NCI-H69 (cell line): ENCODE data around the gene GNG13.
A peak's percentile ranks its signal among the peaks of the same experiment; 100 is the strongest.

Source experiments
- DNase-seq: peaks from one replicate; lab custom pipeline; 2025; lab: John Stamatoyannopoulos, UW

The GNG13 gene

DNA sequence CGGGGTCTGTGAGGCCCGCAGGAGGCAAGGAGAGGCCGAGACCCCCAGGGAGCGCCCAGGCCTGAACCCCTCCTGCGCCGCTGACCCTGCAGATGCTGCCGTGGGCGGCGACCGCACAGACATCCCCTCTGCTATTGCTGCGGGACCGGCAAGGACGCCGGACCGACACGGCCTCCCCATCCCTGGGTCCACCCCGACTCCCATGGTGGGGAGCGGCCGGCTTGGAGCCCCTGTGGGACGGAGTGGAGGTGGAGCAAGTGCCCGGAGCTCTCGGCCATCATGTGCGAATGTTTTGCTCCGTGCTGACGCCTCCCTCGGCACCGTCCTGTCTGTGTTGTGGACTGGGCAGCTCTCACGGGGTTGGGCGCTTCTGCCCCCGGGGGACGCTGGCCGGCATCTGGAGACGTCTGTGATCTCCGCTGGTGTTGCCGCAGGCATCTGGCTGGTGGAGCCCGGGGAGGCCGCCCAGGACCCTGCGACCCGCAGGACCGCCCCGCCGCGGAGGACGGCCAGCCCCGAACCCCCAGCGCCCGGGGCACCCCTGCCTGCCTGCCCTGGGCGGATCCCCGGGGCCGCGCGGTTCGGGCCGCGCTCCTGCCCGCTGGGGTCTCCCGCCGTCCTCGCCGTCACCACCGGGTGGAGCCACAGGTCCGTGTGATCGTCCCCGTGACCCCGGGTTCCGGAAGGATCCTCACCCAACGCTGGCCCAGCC is 12.8 kb upstream of the GNG13 start:
- DNase-seq, result peak; percentile 67

DNA sequence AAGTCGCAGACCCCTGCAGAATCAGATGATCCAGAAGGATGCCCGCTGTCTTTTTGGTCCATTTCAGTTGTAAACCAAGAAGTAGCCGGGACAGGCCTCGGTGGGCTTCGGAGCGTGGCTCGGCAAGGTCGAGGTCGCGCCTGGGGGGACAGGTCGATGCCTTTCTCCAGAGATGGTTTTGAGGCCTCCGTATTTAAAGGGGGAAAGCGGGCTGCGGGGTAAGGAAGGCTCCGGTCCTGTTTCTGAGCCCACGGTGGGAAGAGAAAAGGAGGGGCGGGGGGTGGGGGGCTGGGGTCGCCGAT is 7.5 kb upstream of the GNG13 start:
- no peak for DNase-seq

DNA sequence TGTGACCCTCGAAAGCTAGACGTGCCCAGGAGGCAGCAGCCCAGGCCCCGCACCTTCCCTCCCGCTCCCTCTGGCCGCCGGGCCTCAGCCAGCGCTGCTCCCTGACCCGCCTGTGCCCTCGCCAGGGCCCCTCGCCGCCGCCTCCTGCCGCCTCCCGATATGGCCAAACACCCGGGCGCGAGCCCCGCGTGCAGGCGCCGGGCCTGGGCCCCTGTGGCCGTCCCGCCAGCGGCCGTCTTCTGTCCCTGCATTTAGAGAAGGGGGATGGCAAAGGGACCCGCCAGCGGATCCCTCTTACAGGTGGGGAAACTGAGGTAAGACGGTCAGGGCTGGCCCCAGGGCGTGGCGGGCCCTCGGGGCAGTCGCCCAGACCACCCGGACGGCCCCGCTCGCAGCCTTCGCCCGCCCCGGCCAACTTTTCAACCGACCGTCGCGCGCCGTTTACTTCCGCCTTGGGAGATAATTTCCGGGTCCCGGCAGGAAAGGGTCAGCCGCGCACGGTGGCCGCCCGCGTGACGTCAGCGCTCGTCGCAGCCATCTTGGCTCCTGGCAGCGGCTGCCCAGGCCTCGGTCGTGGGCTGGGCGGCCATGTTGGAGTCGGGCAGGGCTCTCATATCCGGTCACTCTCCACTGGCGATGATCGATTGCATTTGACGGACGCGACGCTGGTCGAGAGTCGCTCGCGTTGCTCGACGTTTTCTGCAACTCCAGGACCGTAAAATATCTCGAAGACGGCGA is 7.0 kb upstream of the GNG13 start:
- peak; percentile 92 for DNase-seq

DNA sequence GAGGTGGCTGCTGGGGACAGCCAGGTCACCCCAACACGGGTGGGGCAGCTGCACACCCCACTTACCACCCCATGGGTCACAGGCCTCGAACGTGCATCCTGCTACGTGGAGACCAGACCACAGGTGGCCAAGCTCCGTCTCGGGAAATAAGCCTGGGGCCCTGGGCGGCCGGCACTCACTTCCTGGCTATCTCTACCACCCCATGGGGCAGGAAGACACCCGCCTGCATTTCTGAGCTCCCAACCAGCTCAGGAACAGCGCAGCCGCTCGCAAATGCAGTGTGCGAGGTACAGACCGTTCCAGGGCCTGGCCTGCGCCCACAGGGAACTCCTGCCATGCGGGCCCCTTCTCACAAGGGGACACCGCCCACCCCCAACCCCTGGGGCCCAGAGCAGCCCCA is 4.9 kb upstream of the GNG13 start:
- no peak for DNase-seq

DNA sequence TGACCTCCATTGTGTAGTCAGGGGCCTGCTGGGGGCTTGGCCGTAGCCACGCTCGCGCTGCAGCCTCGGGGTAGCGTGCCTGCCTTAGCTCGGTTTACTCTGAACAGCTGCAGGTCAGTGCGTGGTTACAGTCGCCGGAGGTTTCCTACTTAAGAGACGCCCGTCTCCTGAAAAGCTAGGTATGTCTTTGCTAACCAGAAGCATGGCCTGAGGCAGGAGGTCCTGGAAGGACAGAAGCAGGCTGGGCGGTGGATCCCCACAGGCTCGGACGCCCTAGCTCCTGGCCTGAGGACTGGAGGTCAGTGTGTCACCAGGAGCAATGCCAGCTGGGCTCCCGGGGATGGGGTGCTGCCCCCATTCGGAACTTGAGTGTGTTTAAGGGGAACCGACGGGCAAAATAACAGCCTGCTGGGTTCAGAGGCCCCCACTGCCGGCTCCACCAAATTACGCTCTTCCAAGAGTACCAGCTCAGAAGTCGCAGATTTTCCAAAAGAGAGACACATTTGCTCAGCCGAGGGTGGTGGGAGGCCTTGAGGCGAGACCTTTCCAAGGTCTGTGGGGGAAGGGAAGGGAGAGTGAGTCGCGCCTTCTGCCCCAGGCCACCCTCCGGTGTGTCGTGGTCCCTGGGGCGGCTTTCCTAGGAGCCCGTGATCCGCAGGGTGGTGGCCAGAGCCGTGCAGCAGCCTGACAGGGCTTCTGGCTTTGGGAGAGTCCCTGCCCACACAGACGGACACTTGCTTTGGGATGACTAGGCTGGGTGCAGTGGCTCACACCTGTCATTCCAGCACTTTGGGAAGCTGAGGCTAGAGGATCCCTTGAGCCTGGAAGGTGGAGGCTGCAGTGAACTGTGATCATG is 3.9 kb upstream of the GNG13 start:
- peak; percentile 55 for DNase-seq

DNA sequence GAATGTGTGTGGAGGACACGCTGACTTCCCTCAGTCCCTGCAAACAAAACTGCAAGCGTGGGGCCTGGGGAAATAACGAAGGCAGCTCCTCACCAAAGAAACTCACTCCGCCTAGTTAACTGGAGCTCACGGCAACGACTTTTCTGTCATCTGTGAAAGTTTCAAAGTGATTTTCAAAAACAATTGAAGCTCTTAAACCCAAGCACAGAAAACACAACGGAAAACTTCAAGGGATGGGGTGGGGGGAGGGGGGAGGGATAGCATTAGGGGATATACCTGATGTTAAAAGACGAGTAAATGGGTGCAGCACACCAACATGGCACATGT is 3.2 kb upstream of the GNG13 start:
- no peak for DNase-seq

DNA sequence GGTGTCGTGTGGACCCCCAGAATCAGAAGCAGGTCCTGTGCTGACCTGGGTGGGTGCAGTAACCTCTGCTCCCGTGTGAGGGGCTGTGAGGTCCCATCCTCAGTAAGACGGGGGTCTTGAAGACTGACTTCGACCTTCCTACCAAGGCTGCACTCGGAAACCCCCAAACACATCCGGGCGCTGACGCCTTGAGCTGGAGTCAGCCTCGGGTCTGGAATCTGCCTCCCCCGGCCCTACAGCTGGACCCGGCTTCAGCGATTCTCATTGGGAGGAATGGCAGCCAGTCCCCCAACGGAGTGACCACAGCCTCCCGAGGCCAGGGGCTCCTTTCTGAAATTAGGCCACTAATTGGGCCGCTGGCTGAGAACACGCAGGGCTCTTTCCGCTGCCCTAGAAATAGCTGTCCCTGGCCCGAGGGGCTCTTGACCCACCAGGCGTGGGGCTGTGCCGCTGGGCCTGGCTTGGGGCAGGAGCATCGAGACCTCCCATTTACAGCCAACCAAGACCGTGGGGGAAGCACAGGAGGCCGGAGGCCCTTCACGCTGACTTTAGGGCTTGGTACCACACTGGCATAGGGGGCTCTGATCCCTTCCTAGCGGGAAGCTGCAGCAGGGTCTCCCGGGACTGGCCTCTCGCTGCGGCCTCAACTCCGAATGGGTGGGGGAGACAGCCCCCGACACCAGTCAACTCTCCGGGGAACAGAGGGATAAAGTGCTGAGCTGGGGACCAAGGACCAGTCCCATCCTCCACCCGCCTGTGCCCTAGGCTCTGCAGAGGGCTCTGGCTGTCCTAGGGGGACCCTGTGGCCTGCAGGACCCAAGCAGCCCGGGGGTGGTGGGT is 2.6 kb upstream of the GNG13 start:
- DNase-seq, result no peak

DNA sequence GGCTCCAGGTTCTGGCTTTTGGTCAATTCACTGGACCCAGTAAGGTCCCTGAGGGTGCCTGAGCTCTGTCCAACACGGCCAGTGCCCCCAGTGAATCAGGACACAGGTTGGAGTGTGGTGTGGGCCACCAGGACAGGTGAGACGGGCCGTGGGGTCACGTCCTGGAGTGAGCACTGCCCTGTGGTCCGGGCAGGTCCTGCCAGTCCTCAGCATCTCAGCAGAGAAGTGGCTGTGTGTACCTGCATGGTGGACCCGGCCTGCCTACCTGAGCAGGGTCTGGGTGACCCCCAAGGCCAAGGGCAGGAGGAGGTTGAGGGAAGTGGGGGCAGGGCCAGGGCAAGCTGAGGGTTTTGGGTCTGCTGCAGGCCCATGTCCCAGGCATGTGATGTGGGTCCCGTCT is 1.9 kb upstream of the GNG13 start:
- DNase-seq, result no peak

DNA sequence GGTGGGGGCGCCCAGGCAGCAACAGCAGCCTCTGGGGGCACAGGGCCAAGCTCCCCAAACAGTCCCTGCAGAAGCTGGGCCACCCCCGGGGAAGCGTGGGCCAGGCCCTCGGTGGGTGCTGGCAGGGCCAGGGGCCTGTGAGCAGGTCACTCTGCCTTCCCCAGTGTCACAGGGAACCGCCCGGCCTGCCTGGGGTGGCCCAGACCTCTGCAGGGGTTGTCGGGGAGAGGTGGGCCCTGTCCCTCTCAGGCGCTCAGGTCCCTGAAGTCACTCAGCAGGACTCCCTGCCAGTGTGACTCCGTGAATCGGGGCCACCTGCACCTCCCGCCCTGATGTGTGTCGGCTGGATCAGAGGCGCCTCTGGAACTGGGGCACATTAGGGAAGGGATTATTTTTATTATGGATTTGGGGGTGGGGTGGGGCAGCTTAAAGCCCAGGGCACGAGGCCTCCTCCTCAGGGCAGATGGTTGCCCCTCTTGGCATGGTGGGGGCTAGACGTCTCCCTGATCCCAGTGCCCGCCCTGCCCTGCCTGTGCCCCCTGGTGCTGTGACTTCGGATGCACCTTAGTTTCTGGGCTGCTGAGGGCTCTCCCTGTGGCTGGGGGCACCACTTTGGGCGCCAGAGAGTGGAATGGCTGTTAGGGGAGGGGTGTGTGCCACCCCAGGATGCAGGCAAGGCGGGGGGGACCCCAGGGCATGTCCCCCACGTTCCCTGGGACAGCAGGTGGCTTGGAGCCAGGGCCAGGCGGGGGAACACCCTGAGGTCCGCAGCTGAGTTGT is 1.2 kb upstream of the GNG13 start:
- DNase-seq, result no peak

DNA sequence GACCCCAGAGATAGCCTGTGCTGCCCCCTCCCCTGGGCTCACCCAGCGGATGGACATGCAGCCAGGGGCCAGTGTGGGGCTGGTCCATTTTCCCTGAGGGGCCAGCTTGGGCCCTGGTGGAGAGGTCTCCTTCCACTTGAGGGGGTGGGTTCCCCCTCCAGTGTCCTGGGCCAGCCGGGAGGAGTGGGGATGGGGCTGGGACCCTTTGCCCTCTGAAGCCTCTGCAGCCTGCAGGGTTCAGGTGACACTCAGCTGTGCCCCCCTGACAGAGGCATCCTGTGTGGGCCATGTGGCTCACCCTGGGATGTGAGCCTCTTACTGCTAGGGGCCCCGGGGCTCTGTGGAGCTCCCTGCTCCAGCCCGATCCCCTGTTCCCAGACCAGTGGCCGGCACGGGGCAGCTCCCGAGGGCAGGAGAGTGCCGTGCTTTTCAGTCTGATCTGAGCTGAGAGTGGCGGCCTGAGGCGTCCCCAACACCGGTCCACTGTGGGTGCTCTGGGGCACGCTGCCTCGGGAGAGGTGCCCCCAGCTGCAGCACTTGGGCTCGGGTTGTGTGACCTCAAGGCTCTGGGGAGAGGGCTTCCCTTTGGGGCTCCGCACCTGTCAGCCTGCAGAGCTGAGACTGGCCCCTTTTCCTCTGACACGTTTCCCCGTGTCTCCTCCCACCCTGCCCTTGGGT is 439 bp upstream of the GNG13 start:
- DNase-seq, result no peak

DNA sequence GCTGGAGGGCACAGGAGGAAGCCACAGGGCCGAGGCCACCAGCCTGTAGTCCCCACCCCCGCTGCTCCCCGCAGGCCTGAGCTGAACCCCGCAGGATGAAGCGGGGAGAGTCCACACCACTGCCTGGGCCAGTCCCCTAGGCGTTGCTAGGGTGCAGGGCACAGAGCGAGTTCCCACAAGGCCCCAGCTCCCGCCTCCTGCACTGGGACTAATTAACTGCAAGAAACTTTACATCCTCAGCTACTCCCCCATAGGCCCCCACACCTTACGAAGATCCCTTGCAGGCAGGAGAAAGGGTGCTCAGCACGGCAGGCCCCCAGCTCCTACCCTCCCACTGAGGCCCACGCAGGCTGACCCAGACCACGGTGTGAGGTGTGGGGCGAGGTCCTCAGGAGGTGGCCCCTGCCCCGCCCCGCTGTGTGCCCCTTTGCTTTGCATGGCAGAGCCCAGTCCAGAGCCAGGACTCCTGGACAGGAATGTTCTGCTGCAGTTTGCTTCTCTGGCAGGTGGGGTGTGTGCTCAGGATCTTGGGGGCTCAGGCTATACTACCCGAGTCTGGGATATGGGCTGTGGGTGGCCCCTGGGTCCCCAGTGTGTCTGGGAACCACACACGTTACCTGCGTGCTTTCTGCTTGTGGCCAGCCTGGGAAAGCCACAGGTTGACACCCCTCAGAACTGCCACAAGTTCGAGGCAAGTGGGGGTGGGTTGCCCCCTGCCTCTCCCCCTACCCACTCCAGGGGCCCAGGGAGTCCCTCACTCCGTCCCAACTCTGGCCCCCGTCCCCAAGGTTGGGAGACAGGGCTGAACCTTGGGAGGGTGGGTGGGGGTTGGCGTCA is 1.2 kb downstream of the GNG13 start:
- DNase-seq, result peak; percentile 25

DNA sequence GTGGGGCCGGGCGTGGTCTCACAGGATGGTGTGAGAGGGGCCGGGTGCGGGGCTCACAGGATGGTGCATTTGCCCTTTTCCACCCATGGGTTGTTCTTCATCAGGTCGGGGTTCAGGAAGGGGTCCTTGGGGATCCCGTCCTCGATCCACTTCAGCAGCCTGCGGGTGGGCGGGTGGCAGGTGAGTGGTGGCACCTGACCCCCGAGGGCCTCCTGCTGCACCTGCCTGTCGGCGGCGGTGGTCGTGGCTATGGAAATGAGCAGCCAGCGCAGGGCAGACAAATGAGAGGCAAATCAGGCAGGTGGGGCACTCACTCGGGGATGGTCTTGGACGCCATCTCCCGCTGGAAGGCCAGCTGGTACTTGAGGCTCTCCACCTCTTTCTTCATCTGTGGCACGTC is 1.9 kb downstream of the GNG13 start:
- no peak for DNase-seq

DNA sequence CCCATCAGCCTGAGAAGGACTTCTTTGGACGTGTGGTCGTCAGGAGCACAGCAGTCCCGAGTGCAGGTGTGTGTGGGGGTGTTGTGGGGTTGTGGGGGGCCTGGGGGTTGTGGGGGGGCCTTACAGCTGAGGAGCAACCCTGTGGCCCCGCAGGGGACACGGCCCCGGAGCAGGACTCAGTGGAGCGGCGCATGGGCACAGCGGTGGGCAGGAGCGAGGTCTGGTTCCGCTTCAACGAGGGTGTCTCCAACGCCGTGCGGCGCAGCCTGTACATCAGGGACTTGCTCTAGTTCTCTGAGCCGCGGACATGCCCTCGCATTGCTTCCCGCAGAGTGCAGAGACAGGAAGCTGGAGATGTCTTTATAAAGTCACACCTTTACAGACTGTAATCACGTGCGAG is 2.8 kb downstream of the GNG13 start:
- DNase-seq, result no peak

DNA sequence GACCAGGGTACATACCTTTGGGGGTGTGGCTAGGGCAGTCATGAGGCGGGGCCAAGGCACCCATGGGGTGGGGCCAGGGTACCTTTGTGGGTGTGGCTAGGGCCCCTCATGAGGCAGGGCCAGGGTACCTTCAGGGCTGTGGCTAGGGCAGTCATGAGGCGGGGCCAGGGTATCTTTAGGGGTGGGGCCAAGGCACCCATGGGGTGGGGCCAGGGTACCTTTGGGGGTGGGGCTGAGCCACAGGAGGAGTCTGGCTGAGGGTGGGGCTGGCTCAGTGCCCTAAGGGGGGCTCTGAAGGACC is 3.5 kb downstream of the GNG13 start:
- DNase-seq, result peak; percentile 55

DNA sequence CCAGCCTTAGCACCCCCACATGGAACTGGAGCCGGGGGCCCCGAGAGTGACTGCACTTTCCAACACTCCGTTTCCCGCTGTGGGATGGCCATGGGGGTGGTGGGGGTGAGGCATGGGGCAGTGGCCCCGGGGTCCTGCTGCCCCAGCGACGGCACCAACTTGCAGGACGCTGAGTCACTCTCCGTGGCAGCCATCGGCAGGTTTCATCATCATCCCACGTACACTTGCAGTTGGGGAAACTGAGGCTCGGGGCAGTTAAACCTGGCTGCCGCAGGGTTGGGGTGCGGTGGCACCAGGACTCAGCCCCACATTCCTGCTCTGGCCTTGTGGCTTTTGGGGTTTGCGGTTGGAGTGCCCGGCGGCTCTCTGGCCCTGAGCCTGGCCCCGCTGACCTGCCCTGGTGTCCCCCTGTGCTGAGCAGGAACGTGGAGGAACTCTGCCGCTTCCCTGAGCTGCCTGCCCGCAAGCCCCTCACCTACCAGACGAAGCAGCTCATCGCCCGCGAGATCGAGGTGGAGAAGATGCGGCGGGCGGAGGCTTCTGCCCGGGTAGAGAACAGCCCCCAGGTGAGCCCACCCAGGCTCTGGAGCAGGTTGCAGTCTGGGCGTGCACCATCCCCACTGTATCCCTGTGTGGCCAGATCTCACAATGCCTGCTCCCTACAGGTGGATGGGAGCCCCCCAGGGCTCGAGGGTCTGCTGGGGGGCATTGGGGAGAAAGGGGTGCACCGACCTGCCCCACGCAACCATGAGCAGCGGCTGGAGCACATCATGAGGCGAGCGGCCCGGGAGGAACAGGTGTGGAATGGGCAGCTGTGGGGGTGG is 4.0 kb downstream of the GNG13 start:
- no peak for DNase-seq

DNA sequence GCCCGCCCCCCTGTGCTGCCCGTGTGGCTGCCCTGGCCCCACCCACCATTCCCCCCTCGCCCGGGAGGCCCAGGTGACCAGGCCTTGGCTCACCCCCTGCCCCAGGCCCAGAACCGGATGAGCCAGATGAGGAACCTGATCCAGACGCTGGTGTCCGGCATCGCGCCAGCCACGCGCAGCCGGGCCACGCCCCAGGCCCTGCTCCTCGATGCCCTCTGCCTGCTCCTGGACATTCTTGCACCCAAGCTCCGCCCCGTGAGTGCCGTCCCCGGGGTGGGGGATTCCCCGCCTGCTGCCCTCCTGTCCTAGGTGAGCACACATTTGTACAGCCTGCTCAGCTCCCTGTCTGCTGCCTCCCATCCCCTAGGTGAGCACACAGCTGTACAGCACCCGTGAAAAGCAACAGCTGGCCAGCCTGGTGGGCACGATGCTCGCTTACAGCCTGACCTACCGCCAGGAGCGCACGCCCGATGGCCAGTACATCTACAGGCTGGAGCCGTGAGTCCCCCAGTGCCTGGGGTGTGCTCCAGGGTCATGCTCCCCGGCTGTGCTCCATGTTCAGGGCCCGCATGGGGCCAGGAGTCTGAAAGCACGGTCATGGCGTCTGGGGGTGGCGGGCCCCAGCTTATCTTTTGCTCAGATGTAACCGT is 4.8 kb downstream of the GNG13 start:
- DNase-seq, result no peak

DNA sequence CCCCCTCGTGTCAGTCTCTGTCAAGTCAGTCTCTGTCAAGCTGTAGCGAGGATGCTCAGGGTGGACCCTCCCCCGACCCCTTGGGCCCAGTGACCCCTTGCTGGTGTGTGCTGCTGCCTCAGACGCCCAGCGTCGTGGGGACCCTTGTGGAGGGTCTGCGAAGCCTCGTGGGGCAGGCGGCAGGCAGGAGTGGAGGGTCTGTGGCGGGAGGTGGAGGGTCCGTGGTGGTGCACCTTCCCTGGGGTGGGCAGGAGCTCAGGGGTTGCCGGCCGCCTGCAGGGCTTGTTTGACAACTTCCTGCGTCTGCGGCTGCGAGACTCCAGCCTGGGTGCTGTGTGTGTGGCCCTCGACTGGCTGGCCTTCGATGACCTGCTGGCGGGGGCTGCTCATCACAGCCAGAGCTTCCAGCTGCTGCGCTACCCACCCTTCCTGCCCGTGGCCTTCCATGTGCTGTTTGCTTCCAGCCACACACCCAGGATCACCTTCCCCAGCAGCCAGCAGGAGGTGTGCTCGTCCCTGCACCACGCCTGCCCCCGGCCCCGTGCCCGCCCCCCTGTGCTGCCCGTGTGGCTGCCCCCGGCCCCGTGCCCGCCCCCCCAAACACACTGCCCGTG is 5.6 kb downstream of the GNG13 start:
- DNase-seq, result no peak

DNA sequence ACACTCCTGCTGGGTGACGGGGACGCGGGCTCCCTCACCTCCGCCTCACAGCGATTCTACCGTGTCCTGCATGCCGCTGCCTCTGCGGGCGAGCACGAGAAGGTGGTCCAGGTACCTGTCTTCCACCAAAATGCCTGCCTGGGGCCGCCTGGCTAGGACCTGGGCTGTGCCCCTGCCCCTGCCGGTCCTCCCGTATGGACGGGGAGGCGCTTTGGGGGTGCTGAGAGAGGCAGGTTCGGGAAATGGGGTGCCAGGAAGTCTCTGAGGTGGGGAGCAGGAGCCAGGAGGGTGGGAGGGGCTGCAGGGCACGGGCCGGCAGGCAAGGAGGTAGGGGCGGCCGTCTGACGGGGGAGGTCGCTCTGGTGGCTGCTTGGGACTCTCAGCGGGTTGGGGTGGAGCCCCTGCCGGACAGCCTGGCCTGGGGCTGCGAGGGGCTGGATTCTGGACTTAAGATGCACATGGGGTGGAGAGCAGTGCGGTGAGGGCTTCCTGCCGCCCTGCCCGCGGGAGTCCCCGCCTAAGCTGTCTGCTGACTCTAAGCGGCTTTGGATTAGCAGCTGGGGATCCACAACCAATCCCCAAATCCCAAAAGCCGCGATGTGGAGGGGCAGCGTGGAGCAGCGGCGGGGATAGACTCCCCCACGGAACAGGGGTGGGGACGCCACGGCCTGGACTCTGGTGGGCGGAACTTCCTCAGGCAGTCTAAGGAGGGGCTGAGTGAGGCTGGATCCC is 6.3 kb downstream of the GNG13 start:
- no peak for DNase-seq
